ENCODE data around the gene BCAS1.
"Not testable (repeated sequence)": the region's sequence is repeated elsewhere in the genome, so short reads cannot be mapped to it uniquely, and the experiment has no call there.

The BCAS1 gene

GRCh38 chr20:54019585-54019984 is 50.8 kb downstream of the BCAS1 start:
- no peak for DNase-seq (ENCODE audit: low read depth in 2 of 2)

- DNase-seq (ENCODE audit: low read depth in 2 of 2), result no peak
These were observed 51.3 kb downstream of the BCAS1 start for GRCh38 chr20:54019127-54019526.

GRCh38 chr20:54017846-54018245 is 52.5 kb downstream of the BCAS1 start:
- DNase-seq (ENCODE audit: low read depth in 2 of 2), result no peak

GRCh38 chr20:54015496-54015895 is 54.9 kb downstream of the BCAS1 start:
- DNase-seq (ENCODE audit: low read depth in 2 of 2), result no peak

- DNase-seq (ENCODE audit: low read depth in 2 of 2), result no peak
These were observed 56.0 kb downstream of the BCAS1 start for GRCh38 chr20:54014293-54014926.

GRCh38 chr20:54013471-54013870 is 56.9 kb downstream of the BCAS1 start:
- DNase-seq (ENCODE audit: low read depth in 2 of 2), result no peak

GRCh38 chr20:54011346-54011745 is 59.0 kb downstream of the BCAS1 start:
- DNase-seq (ENCODE audit: low read depth in 2 of 2), result no peak

- not testable (repeated sequence) for DNase-seq (ENCODE audit: low read depth in 2 of 2)
These were observed 64.2 kb downstream of the BCAS1 start for GRCh38 chr20:54006216-54006615.

GRCh38 chr20:54005524-54005923 is 64.9 kb downstream of the BCAS1 start:
- no peak for DNase-seq (ENCODE audit: low read depth in 2 of 2)

GRCh38 chr20:54004445-54004844 is 65.9 kb downstream of the BCAS1 start:
- no peak for DNase-seq (ENCODE audit: low read depth in 2 of 2)

GRCh38 chr20:54002741-54003140 is 67.7 kb downstream of the BCAS1 start:
- no peak for DNase-seq (ENCODE audit: low read depth in 2 of 2)

- DNase-seq (ENCODE audit: low read depth in 2 of 2), result no peak
These were observed 68.3 kb downstream of the BCAS1 start for GRCh38 chr20:54002056-54002575.

GRCh38 chr20:54000914-54001313 is 69.5 kb downstream of the BCAS1 start:
- no peak for DNase-seq (ENCODE audit: low read depth in 2 of 2)

GRCh38 chr20:54000262-54000661 is 70.1 kb downstream of the BCAS1 start:
- no peak for DNase-seq (ENCODE audit: low read depth in 2 of 2)

- DNase-seq (ENCODE audit: low read depth in 2 of 2), result no peak
These were observed 71.3 kb downstream of the BCAS1 start for GRCh38 chr20:53999077-53999476.

GRCh38 chr20:53996584-53997486 is 73.6 kb downstream of the BCAS1 start:
- DNase-seq (ENCODE audit: low read depth in 2 of 2), result no peak

GRCh38 chr20:53995949-53996348 is 74.4 kb downstream of the BCAS1 start:
- no peak for DNase-seq (ENCODE audit: low read depth in 2 of 2)

- no peak for DNase-seq (ENCODE audit: low read depth in 2 of 2)
These were observed 76.3 kb downstream of the BCAS1 start for GRCh38 chr20:53994088-53994487.

GRCh38 chr20:53993310-53993709 is 77.1 kb downstream of the BCAS1 start:
- no peak for DNase-seq (ENCODE audit: low read depth in 2 of 2)

- no peak for DNase-seq (ENCODE audit: low read depth in 2 of 2)
These were observed 79.5 kb downstream of the BCAS1 start for GRCh38 chr20:53990768-53991450.

GRCh38 chr20:53990003-53990402 is 80.4 kb downstream of the BCAS1 start:
- DNase-seq (ENCODE audit: low read depth in 2 of 2), result no peak

GRCh38 chr20:53989401-53989800 is 81.0 kb downstream of the BCAS1 start:
- DNase-seq (ENCODE audit: low read depth in 2 of 2), result no peak

Data from stimulated activated CD8-positive, alpha-beta memory T cell treated with anti-CD3 and anti-CD28 coated beads, Interleukin-2, amount 100 ng/mL, for 48 hours (primary cell).